K562 (cell line): Measurements from ENCODE around the gene SGPL1. TPM values are rescaled to one million over a fixed set of nuclear protein-coding genes. Genes with fewer than 3 reads are reported as not detected.

Source experiments
- ATAC-seq: fragments of 200-7000 bp; cut with Tn5 transposase; 3 replicates; pipeline ENCODE4 v1.9.1; 2020; ENCODE audit warnings: moderate library complexity
- BruUV-seq: library from RNA; stranded (reverse); fragments of 400-500 nt; replicated peaks from 2 replicates; lab custom pipeline; 2021; lab: Mats Ljungman, UMichigan
- CTCF ChIA-PET: fragments of 300-600 bp; formaldehyde crosslinking; extraction: SDS; loops from one replicate; lab custom pipeline; 2021; ENCODE audit warnings: low intra/inter-chr PET ratio; lab: Yijun Ruan, JAX
- POLR2A ChIA-PET: fragments of 300-600, 350-650 bp; sonication (Branson Sonifier 250); formaldehyde crosslinking; extraction: SDS; loops from one replicate; lab custom pipeline; 2021; ENCODE audit warnings: antibody characterized with exemption, inconsistent platforms; lab: Yijun Ruan, JAX
- DNase-seq, 4 experiments: peaks; one replicate each; pipeline versions ENCODE4 v3.0.0 to v3.0.0-alpha.2; 2011 to 2018; ENCODE audit warnings: low spot score in 3 of 4, mixed read lengths in 3 of 4; ENCODE audit errors: extremely low read depth in 1 of 4
- FAIRE-seq: peaks from 2 replicates; lab custom pipeline; 2011; peaks lifted over from hg19 to GRCh38; lab: Jason Lieb, UNC
- H2AFZ ChIP-seq: 2 replicates; pipeline ENCODE4 v1.6.0; 2011; ENCODE audit warnings: low read depth, low read length, control low read depth, inconsistent platforms
- H3K27ac ChIP-seq: fragments of 200-600 bp; 3 replicates; pipeline ENCODE4 v1.8.0; 2011; ENCODE audit warnings: low read depth, mild to moderate bottlenecking, control low read depth, inconsistent platforms, low read length, moderate library complexity, mixed read lengths; ENCODE audit errors: extremely low read depth
- H3K27me3 ChIP-seq, 2 experiments: fragments of 300-600 bp in 1 of 2; 2 replicates in 1 of 2; 3 replicates in 1 of 2; pipeline versions ENCODE4 v1.6.0 to v1.8.0; 2011; ENCODE audit warnings: inconsistent platforms in 2 of 2, low read length in 2 of 2, mild to moderate bottlenecking in 1 of 2, mixed read lengths in 1 of 2, moderate library complexity in 1 of 2; ENCODE audit not compliant: control insufficient read depth in 2 of 2, insufficient read depth in 2 of 2
- H3K36me3 ChIP-seq: fragments of 300-600 bp; 3 replicates; pipeline ENCODE4 v1.8.0; 2011; ENCODE audit warnings: mild to moderate bottlenecking, low read length, inconsistent platforms; ENCODE audit not compliant: control insufficient read depth, insufficient read depth
- H3K4me1 ChIP-seq, 2 experiments: fragments of 200-600 bp in 1 of 2; replicated peaks in 1 of 2; 2 replicates in 1 of 2; 3 replicates in 1 of 2; pipeline versions ENCODE4 v1.5.1 to v1.8.0; 2011; ENCODE audit warnings: inconsistent platforms in 2 of 2, low read length in 2 of 2, mild to moderate bottlenecking in 1 of 2, mixed read lengths in 1 of 2, moderate library complexity in 1 of 2; ENCODE audit not compliant: control insufficient read depth in 2 of 2, insufficient read depth in 2 of 2
- H3K4me2 ChIP-seq: 2 replicates; pipeline ENCODE4 v1.6.1; 2011; ENCODE audit warnings: low read length, control low read depth, inconsistent platforms, mixed read lengths; ENCODE audit not compliant: insufficient read depth
- H3K4me3 ChIP-seq: fragments of 200-600 bp; sonication (generic), shearing (Covaris generic); 2 replicates; pipeline ENCODE4 v1.5.1; 2016; ENCODE audit warnings: control low read depth, inconsistent platforms
- H3K79me2 ChIP-seq: fragments of 200-600 bp; 3 replicates; pipeline ENCODE4 v1.8.0; 2011; ENCODE audit warnings: low read length, inconsistent platforms; ENCODE audit not compliant: control insufficient read depth, insufficient read depth
- H3K9ac ChIP-seq, 2 experiments: 2 replicates each; pipeline versions ENCODE4 v1.6.0 to v1.6.1; 2011; ENCODE audit warnings: low read depth in 2 of 2, low read length in 2 of 2, control low read depth in 1 of 2, inconsistent platforms in 1 of 2, mild to moderate bottlenecking in 1 of 2, mixed read lengths in 1 of 2; ENCODE audit not compliant: insufficient read depth in 1 of 2
- H3K9me1 ChIP-seq: one replicate; pipeline ENCODE4 v1.6.0; 2011; ENCODE audit warnings: inconsistent platforms, mild to moderate bottlenecking, low read length, moderate library complexity; ENCODE audit not compliant: control insufficient read depth, insufficient read depth
- H3K9me3 ChIP-seq: replicated peaks from 2 replicates; pipeline ENCODE4 v1.5.1; 2011; ENCODE audit warnings: low read depth, low read length, inconsistent platforms; ENCODE audit not compliant: control insufficient read depth, insufficient read depth
- H4K20me1 ChIP-seq: replicated peaks from 2 replicates; pipeline ENCODE4 v1.6.1; 2011; ENCODE audit warnings: low read length, inconsistent platforms, mixed read lengths; ENCODE audit not compliant: control insufficient read depth, insufficient read depth
- ARID1B ChIP-seq: fragments of 450-650 bp; IDR thresholded peaks from 2 replicates; pipeline ENCODE4 v1.6.1; 2016; ENCODE audit warnings: antibody characterized with exemption, mild to moderate bottlenecking, inconsistent platforms
- BHLHE40 ChIP-seq: IDR thresholded peaks from 2 replicates; pipeline ENCODE4 v1.6.1; 2011; ENCODE audit warnings: low read length, improper control_type of control experiment
- BRD4 ChIP-seq: fragments of 200-600 bp; sonication (generic); IDR thresholded peaks from 2 replicates; pipeline ENCODE4 v1.6.1; 2017; ENCODE audit warnings: inconsistent platforms
- CBFA2T2 ChIP-seq: fragments of 450-650 bp; conservative IDR thresholded peaks from 2 replicates; pipeline ENCODE4 v1.6.1; 2017; ENCODE audit warnings: mild to moderate bottlenecking
- EP300 ChIP-seq: IDR thresholded peaks from 2 replicates; pipeline ENCODE4 v1.6.1; 2012; ENCODE audit warnings: low read length, improper control_type of control experiment
- ERF ChIP-seq: fragments of 450-650 bp; formaldehyde crosslinking; IDR thresholded peaks from 2 replicates; pipeline ENCODE4 v1.4.0; 2020; ENCODE audit warnings: mild to moderate bottlenecking, mixed read lengths
- FOXA1 ChIP-seq: fragments of 450-650 bp; IDR thresholded peaks from 2 replicates; pipeline ENCODE4 v1.6.1; 2016; ENCODE audit warnings: mild to moderate bottlenecking, borderline replicate concordance
- FOXJ2 ChIP-seq: fragments of 200-800 bp; sonication (Bioruptor generic); IDR thresholded peaks from 2 replicates; pipeline ENCODE4 v1.6.1; 2016; ENCODE audit warnings: missing genetic modification characterization, missing compliant biosample characterization
- GATA2 ChIP-seq: sonication (generic); formaldehyde crosslinking; IDR thresholded peaks from 2 replicates; pipeline ENCODE4 v1.4.0; 2020; ENCODE audit warnings: mild to moderate bottlenecking, missing genetic modification reagents
- GATAD2A ChIP-seq: fragments of 450-650 bp; IDR thresholded peaks from 2 replicates; pipeline ENCODE4 v1.6.1; 2017
- HSF4 ChIP-seq: fragments of 250-450 bp; sonication (Bioruptor Pico); IDR thresholded peaks from 2 replicates; pipeline ENCODE4 v2.1.2; 2022; ENCODE audit warnings: mild to moderate bottlenecking, moderate library complexity, borderline replicate concordance
- MED1 ChIP-seq: sonication (generic); formaldehyde crosslinking; IDR thresholded peaks from 2 replicates; pipeline ENCODE4 v1.8.1; 2023; ENCODE audit warnings: missing genetic modification reagents, borderline replicate concordance
- MTF1 ChIP-seq: fragments of 250-450 bp; sonication (Bioruptor Pico); IDR thresholded peaks from 2 replicates; pipeline ENCODE4 v1.9.0; 2021; ENCODE audit warnings: moderate library complexity, mild to moderate bottlenecking, inconsistent platforms, borderline replicate concordance
- NCOA2 ChIP-seq, 2 experiments: fragments of 450-650 bp; IDR thresholded peaks; 2 replicates each; pipeline ENCODE4 v1.6.1; 2018; ENCODE audit warnings: mild to moderate bottlenecking in 2 of 2, moderate library complexity in 1 of 2; ENCODE audit not compliant: partially characterized antibody in 2 of 2
- RBBP5 ChIP-seq: fragments of 200-600 bp; sonication (generic); IDR thresholded peaks from 2 replicates; pipeline ENCODE4 v1.6.1; 2012; ENCODE audit warnings: borderline replicate concordance, mild to moderate bottlenecking, low read length, control low read depth, inconsistent platforms; ENCODE audit not compliant: insufficient read depth, poor library complexity, severe bottlenecking
- SIRT6 ChIP-seq: IDR thresholded peaks from one replicate; pipeline ENCODE4 v1.6.1; 2012; ENCODE audit warnings: low read depth, mild to moderate bottlenecking, control low read depth, inconsistent platforms, low read length, moderate library complexity
- TAL1 ChIP-seq: fragments of 450-650 bp; IDR thresholded peaks from 2 replicates; pipeline ENCODE4 v1.6.1; 2016; ENCODE audit warnings: mild to moderate bottlenecking
- TCF3 ChIP-seq: sonication (generic); formaldehyde crosslinking; IDR thresholded peaks from 2 replicates; pipeline ENCODE4 v1.4.0; 2020; ENCODE audit warnings: mild to moderate bottlenecking, missing genetic modification reagents
- UBTF ChIP-seq, 2 experiments: IDR thresholded peaks; 2 replicates each; pipeline ENCODE4 v1.6.1; 2012; ENCODE audit warnings: improper control_type of control experiment in 2 of 2, low read depth in 2 of 2, low read length in 2 of 2, borderline replicate concordance in 1 of 2
- VEZF1 ChIP-seq: fragments of 200-800 bp; sonication (Bioruptor generic); IDR thresholded peaks from 2 replicates; pipeline ENCODE4 v1.6.1; 2017; ENCODE audit warnings: missing genetic modification characterization, missing compliant biosample characterization
- ZFX ChIP-seq: sonication (generic); formaldehyde crosslinking; IDR thresholded peaks from 2 replicates; pipeline ENCODE4 v1.8.0; 2022; ENCODE audit warnings: mild to moderate bottlenecking, missing genetic modification reagents, moderate library complexity
- ZNF695 ChIP-seq: fragments of 450-650 bp; formaldehyde crosslinking; IDR thresholded peaks from 2 replicates; pipeline ENCODE4 v1.4.0; 2020; ENCODE audit warnings: mild to moderate bottlenecking, moderate library complexity
- WGBS: fragments of 100-300 bp; shearing (Covaris generic); methylation state at CpG from one replicate; pipeline ENCODE4 v1.1.6; 2016; ENCODE audit warnings: low coverage, mixed read lengths; ENCODE audit not compliant: insufficient coverage; ENCODE audit errors: missing lambda C conversion rate; 5-methylcytosine and 5-hydroxymethylcytosine counted together
- in situ Hi-C: fragments of 300-500 bp; cut with MboI; formaldehyde crosslinking; loops from 4 replicates; pipeline ENCODE4 v1.15.0; 2018; ENCODE audit warnings: inconsistent platforms, mixed read lengths
- intact Hi-C: fragments of 100-400 bp; cut with micrococcal nuclease; formaldehyde crosslinking; loops from 2 replicates; pipeline ENCODE4 v1.14.2; 2022
- polyA plus RNA-seq, 8 experiments: library from polyadenylated mRNA; depleted of rRNA in 4 of 8; stranded (reverse) in 5 of 8; unstranded in 3 of 8; fragments of >200 nt; fragmentation: Nextera tagmentation in 2 of 8; fragmentation: Illumina TruSeq in 1 of 8; extraction: Ambion mirVana in 2 of 8; extraction: Trizol in 1 of 8; gene quantifications; 2 replicates each; pipeline versions ENCODE4 v1.2.1 to v1.2.3, GENCODE V29; 2011 to 2014; ENCODE audit warnings: inconsistent platforms in 1 of 8, missing spikeins in 1 of 8
- total RNA-seq, 7 experiments: library from RNA; depleted of rRNA in 6 of 7; stranded (reverse); fragments of >200 nt in 6 of 7; fragmentation: Illumina TruSeq in 2 of 7; extraction: Trizol in 2 of 7; gene quantifications; 2 replicates each; pipeline versions ENCODE4 v1.2.1 to v1.2.3, GENCODE V29; 2011 to 2021; ENCODE audit warnings: low replicate concordance in 1 of 7

Gene SGPL1
- total and polyA plus RNA-seq, 9 of the 15 experiments (the other 6 are each of a cell fraction or from before 2014, with no cell fraction given), result 6.0 to 18.0 (median 8.7) TPM

- Histone ChIP-seq H3K79me2 (no peaks in the 10 kb centered on the region), H3K9me3 (no peaks in the 10 kb centered on the region; the same call in 1 of the 2 replicates), H3K36me3 (no peaks in the 10 kb centered on the region), H3K4me2 (no peak overlapping the region; the same call in 1 of the 2 replicates), H3K4me3 (no peak overlapping the region), H4K20me1 (no peaks in the 10 kb centered on the region), H3K27me3 (no peaks in the 10 kb centered on the region), H3K9ac (no peak overlapping the region), H3K9me1 (no peaks in the 10 kb centered on the region), H2AFZ (no peak overlapping the region), H3K27ac (no peak overlapping the region), H3K4me1 (peaks cover 0 to 13% of the 10 kb centered on the region in 2 experiments; a peak in 2 of 5 replicates)
- DNase-seq, result peak; percentile 22 to 52 (median 40)
- intact Hi-C loops (no loop called here), in situ Hi-C loops (no loop called here)
- ChIA-PET CTCF (no interaction called here), POLR2A (interaction anchor here (1.0 to 1.4 kb wide), 4 partner anchors 10 to 45 kb away, joined by 3 to 4 read pairs (median 4); no protein-coding TSS in a partner anchor)
- BruUV-seq, result no TSS peak
- FAIRE-seq, result no peak
- peak; percentile 48; the same call in 1 of the 3 replicates for ATAC-seq
- 5% methylated on average over 2 of the region's 2 CpGs for WGBS
- no peak for TF ChIP-seq HSF4 (CRISPR knock-in tag)
- TF ChIP-seq FOXJ2 (tag), result no peak
- peak; percentile 62 for TF ChIP-seq TCF3
- TF ChIP-seq SIRT6, result no peak
- TF ChIP-seq MTF1 (CRISPR knock-in tag), result no peak
- TF ChIP-seq UBTF (IDR thresholded peaks at IDR 0.05; ENCODE audit: borderline replicate concordance in 1 of 2, low read depth in 2 of 2, low read length in 2 of 2), result 0 out of 4 replicates have a peak, but pooled peaks of 1 of the 2 experiments have one; percentile 11
- TF ChIP-seq NCOA2 (IDR thresholded peaks at IDR 0.05; ENCODE audit: partially characterized antibody in 2 of 2), result no peak
- peak; percentile 79 for TF ChIP-seq ARID1B
- TF ChIP-seq TAL1, result peak; percentile 55
- TF ChIP-seq EP300, result peak; percentile 14; the same call in 1 of the 2 replicates
- TF ChIP-seq ZNF695, result no peak
- no peak for TF ChIP-seq BRD4
- TF ChIP-seq FOXA1, result no peak
- no peak for TF ChIP-seq VEZF1
- no peak for TF ChIP-seq BHLHE40
- TF ChIP-seq RBBP5, result no peak
- TF ChIP-seq MED1 (CRISPR knock-in tag), result no peak
- TF ChIP-seq GATA2, result 0 out of 2 replicates have a peak, but pooled peaks have one; percentile 20
- TF ChIP-seq GATAD2A, result no peak
- no peak for TF ChIP-seq ERF
- TF ChIP-seq CBFA2T2, result peak; percentile 70
- peak; percentile 34; the same call in 1 of the 2 replicates for TF ChIP-seq ZFX (CRISPR knock-in tag)
These were observed 27.6 kb downstream of the SGPL1 start for GRCh38 chr10:70843333-70843732.
